ENCODE data around the gene PCNX2. TPM values are rescaled to one million over a fixed set of nuclear protein-coding genes. Genes with fewer than 3 reads are reported as not detected.

Gene PCNX2
- total RNA-seq, 1 donor from 2014 or later: 0.20 TPM

- no peak for DNase-seq (ENCODE audit: low read depth in 2 of 2)
Measured at GRCh38 chr1:233268389-233269022, 27.0 kb downstream of the PCNX2 start.

GRCh38 chr1:233261695-233262094 is 33.8 kb downstream of the PCNX2 start:
- no peak for DNase-seq (ENCODE audit: low read depth in 2 of 2)

GRCh38 chr1:233261206-233261605 is 34.3 kb downstream of the PCNX2 start:
- DNase-seq (ENCODE audit: low read depth in 2 of 2): peak in 1 of 2 donors; percentile 36

GRCh38 chr1:233257786-233258185 is 37.7 kb downstream of the PCNX2 start:
- no peak for DNase-seq (ENCODE audit: low read depth in 2 of 2)

- DNase-seq (ENCODE audit: low read depth in 2 of 2): no peak
Measured at GRCh38 chr1:233256789-233257188, 38.7 kb downstream of the PCNX2 start.

- no peak for DNase-seq (ENCODE audit: low read depth in 2 of 2)
Measured at GRCh38 chr1:233256191-233256590, 39.3 kb downstream of the PCNX2 start.

- DNase-seq (ENCODE audit: low read depth in 2 of 2): peak in 1 of 2 donors; percentile 28
Measured at GRCh38 chr1:233255145-233255544, 40.4 kb downstream of the PCNX2 start.

GRCh38 chr1:233253832-233254331 is 41.6 kb downstream of the PCNX2 start:
- DNase-seq (ENCODE audit: low read depth in 2 of 2): no peak

- DNase-seq (ENCODE audit: low read depth in 2 of 2): no peak
Measured at GRCh38 chr1:233253231-233253831, 42.2 kb downstream of the PCNX2 start.

GRCh38 chr1:233252441-233252840 is 43.1 kb downstream of the PCNX2 start:
- DNase-seq (ENCODE audit: low read depth in 2 of 2): no peak

- no peak for DNase-seq (ENCODE audit: low read depth in 2 of 2)
Measured at GRCh38 chr1:233251201-233251720, 44.3 kb downstream of the PCNX2 start.

- no peak for DNase-seq (ENCODE audit: low read depth in 2 of 2)
Measured at GRCh38 chr1:233248014-233248413, 47.5 kb downstream of the PCNX2 start.

- no peak for DNase-seq (ENCODE audit: low read depth in 2 of 2)
Measured at GRCh38 chr1:233246965-233247364, 48.6 kb downstream of the PCNX2 start.

GRCh38 chr1:233245191-233245765 is 50.2 kb downstream of the PCNX2 start:
- no peak for DNase-seq (ENCODE audit: low read depth in 2 of 2)

- no peak for DNase-seq (ENCODE audit: low read depth in 2 of 2)
Measured at GRCh38 chr1:233244183-233244582, 51.3 kb downstream of the PCNX2 start.

- peak in 1 of 2 donors; percentile 87 for DNase-seq (ENCODE audit: low read depth in 2 of 2)
Measured at GRCh38 chr1:233242827-233243483, 52.6 kb downstream of the PCNX2 start.

- no peak for DNase-seq (ENCODE audit: low read depth in 2 of 2)
Measured at GRCh38 chr1:233241759-233242158, 53.8 kb downstream of the PCNX2 start.

GRCh38 chr1:233240829-233241682 is 54.5 kb downstream of the PCNX2 start:
- peak; percentile 69 to 72 for DNase-seq (ENCODE audit: low read depth in 2 of 2)

GRCh38 chr1:233240371-233240770 is 55.2 kb downstream of the PCNX2 start:
- no peak for DNase-seq (ENCODE audit: low read depth in 2 of 2)

- DNase-seq (ENCODE audit: low read depth in 2 of 2): peak; percentile 26 to 47
Measured at GRCh38 chr1:233238884-233239431, 56.6 kb downstream of the PCNX2 start.

GRCh38 chr1:233237647-233238046 is 57.9 kb downstream of the PCNX2 start:
- no peak for DNase-seq (ENCODE audit: low read depth in 2 of 2)

Measured in lung microvascular endothelial cell (primary cell).